ENCODE results near the gene FCN1. TPM values are rescaled to one million over a fixed set of nuclear protein-coding genes. Genes with fewer than 3 reads are reported as not detected.

Gene FCN1
- total RNA-seq = 84.4 TPM
- long read RNA-seq, transcript FCN1-201 (9 exons, 1,286 nt) = major isoform, 79 of 143 reads
- long read RNA-seq, partial matches to known transcripts = 6 of 143 reads
- long read RNA-seq, other reads (novel, unspliced or antisense) = 58 of 143 reads

GRCh38 chr9:134917431-134918373 is at the start of gene FCN1:
FCN1 (minus strand) TSS chr9:134917912; CDS start chr9:134917871, 41 bp downstream.
- Histone ChIP-seq H3K9me3 (no peaks in the 10 kb centered on the region), H3K27me3 (ENCODE audit: low read depth) (peaks cover 19% of the 10 kb centered on the region), H3K4me1 (peaks cover 7% of the 10 kb centered on the region), H3K4me3 (peak within 1 kb of the TSS; percentile 30), H3K27ac (no peak within 1 kb of the TSS), H3K36me3 (no peaks in the 10 kb centered on the region)
- intact Hi-C loops (cut with DNase I) = no loop called here
- DNase-seq (peak; percentile 50), ATAC-seq (peak; percentile 51 to 61)
- TF ChIP-seq, protein P1, sequence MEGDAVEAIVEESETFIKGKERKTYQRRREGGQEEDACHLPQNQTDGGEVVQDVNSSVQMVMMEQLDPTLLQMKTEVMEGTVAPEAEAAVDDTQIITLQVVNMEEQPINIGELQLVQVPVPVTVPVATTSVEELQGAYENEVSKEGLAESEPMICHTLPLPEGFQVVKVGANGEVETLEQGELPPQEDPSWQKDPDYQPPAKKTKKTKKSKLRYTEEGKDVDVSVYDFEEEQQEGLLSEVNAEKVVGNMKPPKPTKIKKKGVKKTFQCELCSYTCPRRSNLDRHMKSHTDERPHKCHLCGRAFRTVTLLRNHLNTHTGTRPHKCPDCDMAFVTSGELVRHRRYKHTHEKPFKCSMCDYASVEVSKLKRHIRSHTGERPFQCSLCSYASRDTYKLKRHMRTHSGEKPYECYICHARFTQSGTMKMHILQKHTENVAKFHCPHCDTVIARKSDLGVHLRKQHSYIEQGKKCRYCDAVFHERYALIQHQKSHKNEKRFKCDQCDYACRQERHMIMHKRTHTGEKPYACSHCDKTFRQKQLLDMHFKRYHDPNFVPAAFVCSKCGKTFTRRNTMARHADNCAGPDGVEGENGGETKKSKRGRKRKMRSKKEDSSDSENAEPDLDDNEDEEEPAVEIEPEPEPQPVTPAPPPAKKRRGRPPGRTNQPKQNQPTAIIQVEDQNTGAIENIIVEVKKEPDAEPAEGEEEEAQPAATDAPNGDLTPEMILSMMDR (IDR thresholded peaks at IDR 0.05) = no peak

- TF ChIP-seq, protein P1 (IDR thresholded peaks at IDR 0.05) = no peak
- peak; percentile 31 for DNase-seq
Observed at GRCh38 chr9:134966697-134967546, 49.2 kb upstream of the FCN1 start.

DNA sequence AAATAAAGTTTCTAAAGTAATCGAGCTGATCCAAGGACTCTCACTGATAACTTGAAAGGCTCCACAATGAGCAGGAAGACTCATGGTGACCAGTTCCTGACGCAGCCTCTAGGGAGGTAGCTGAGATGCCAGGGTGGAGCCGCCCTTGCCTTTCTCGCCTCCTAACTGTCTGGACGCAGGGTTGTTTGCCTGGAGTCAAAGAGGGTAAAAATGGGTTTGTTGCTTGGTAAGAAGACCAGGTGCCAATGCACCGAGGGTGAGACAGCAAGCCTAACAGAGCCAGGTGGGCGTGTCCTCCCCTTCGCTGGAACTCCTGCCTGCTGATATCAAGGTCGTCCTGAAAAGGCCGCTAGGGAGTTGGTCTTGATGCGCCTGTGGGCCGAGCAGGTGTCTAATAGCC is 48.6 kb upstream of the FCN1 start:
- no peak overlapping the region for H3K4me3 ChIP-seq
- TF ChIP-seq, protein P1 (IDR thresholded peaks at IDR 0.05) = no peak
- no peak overlapping the region for H3K27ac ChIP-seq
- H3K9me3 ChIP-seq = no peaks in the 10 kb centered on the region
- no peaks in the 10 kb centered on the region for H3K36me3 ChIP-seq
- H3K27me3 ChIP-seq (ENCODE audit: low read depth) = peaks cover 37% of the 10 kb centered on the region
- H3K4me1 ChIP-seq = no peaks in the 10 kb centered on the region
- DNase-seq (peak; percentile 28), ATAC-seq (no peak)
- intact Hi-C loops (cut with DNase I) = no loop called here

More at GRCh38 chr9:134966697-134967546, 49.2 kb upstream of the FCN1 start:
- intact Hi-C loops (cut with DNase I) = no loop called here
- Histone ChIP-seq H3K27me3 (ENCODE audit: low read depth) (peaks cover 43% of the 10 kb centered on the region), H3K4me1 (no peaks in the 10 kb centered on the region), H3K36me3 (no peaks in the 10 kb centered on the region), H3K27ac (no peak overlapping the region), H3K4me3 (no peak overlapping the region), H3K9me3 (no peaks in the 10 kb centered on the region)
- no peak for ATAC-seq

DNA sequence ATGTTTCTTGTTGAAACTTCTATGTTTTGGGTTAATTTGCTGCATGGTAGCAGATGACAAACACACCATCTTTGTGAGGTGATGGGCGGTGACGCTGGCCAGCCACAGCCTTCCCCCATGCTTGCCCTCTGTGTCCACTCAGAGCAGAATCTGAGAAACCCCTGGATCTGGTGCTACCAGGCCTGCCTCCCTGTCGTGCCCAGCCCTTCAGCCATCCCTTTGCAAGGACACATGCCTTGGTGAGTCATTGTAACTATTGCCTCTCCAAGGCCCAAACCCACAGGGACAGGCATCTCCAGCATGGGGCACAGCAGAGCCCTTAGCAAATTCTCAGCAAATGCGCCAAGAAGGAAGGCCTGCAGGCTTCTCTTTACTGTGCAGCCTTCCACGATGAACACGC is 48.1 kb upstream of the FCN1 start:
- Histone ChIP-seq H3K36me3 (no peaks in the 10 kb centered on the region), H3K4me1 (no peaks in the 10 kb centered on the region), H3K4me3 (no peak overlapping the region), H3K27ac (no peak overlapping the region), H3K9me3 (no peaks in the 10 kb centered on the region), H3K27me3 (ENCODE audit: low read depth) (peaks cover 33% of the 10 kb centered on the region)
- DNase-seq = peak; percentile 20
- no peak for ATAC-seq
- intact Hi-C loops (cut with DNase I) = no loop called here
- TF ChIP-seq, protein P1 (IDR thresholded peaks at IDR 0.05) = no peak

GRCh38 chr9:134965411-134965810 is 47.7 kb upstream of the FCN1 start:
- Histone ChIP-seq H3K27ac (no peak overlapping the region), H3K27me3 (ENCODE audit: low read depth) (peaks cover 29% of the 10 kb centered on the region), H3K36me3 (no peaks in the 10 kb centered on the region), H3K4me3 (no peak overlapping the region), H3K9me3 (no peaks in the 10 kb centered on the region), H3K4me1 (no peaks in the 10 kb centered on the region)
- DNase-seq (peak; percentile 57), ATAC-seq (peak in 1 of 2 donors; percentile 48)
- TF ChIP-seq, protein P1 (IDR thresholded peaks at IDR 0.05) = no peak
- intact Hi-C loops (cut with DNase I) = no loop called here
